Measurements from ENCODE around the gene RIPK3. TPM values are rescaled to one million over a fixed set of nuclear protein-coding genes. Genes with fewer than 3 reads are reported as not detected.
"Not testable (repeated sequence)": the region's sequence is repeated elsewhere in the genome, so short reads cannot be mapped to it uniquely, and the experiment has no call there.

Gene RIPK3
- total RNA-seq (2022) (11.0 and 12.6 TPM in 2 replicates), Bru-seq, nascent RNA (percentile 45 among the genes with signal in this experiment), BruChase-seq, experiment 1, labeled RNA remaining after a 6-hour chase (percentile 56 among the genes with signal in this experiment), BruChase-seq, experiment 2, labeled RNA remaining after a 2-hour chase (percentile 55 among the genes with signal in this experiment)
- long read RNA-seq, transcript RIPK3-201 (10 exons, 1,930 nt): major isoform, 6 of 13 reads
- long read RNA-seq, partial matches to known transcripts: 6 of 13 reads
- long read RNA-seq, other reads (novel, unspliced or antisense): 1 of 13 reads

DNA sequence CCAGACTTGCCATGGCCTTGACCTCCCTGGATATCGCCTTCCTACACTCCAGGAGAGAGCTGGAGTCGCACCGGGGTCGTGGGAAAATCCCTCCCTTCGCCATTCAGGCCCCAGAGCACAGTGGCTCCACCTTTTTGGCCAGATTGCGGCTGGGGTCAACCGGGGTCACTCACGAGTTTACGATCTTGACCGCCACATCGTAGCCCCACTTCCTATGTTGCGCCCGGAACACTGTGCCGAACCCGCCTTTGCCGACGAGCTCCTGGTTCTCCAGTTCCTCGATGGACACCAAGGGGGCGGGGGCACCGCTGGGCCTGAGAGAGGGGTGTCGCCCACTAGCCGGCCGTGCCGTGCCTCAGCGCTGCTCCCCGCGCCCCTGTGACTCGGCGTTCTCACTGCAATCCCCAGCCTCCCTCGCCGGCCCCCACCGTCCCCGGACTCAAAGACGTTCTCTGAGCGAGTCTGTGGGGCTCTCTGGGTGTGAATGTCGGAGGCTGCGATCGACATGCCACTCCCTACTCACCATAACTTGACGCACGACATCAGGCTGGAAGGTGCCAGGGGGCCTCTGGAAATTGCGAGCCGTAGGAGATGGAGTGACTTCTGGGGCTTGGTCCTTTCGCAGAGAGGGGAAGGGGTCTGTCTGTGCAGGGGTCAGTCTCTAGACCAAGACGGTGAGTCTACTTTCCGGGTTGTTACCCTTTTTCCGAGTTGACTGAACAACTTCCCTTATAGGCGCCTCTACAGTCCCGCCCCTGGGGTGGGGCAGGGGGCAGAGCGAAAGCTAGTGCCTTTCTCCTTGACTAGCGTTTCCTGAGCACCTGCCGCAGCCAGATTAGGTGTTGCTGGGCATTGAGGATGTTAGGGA, at the start of gene RIPK3:
RIPK3 (minus strand) TSS at position 708 of the 868 bp plus-strand sequence; CDS start at position 543, 165 bp downstream.
- H3K9me3 Mint-ChIP-seq (ENCODE audit: low read depth, unreplicated experiment): no peaks in the 10 kb centered on the region
- TF ChIP-seq, protein P1, sequence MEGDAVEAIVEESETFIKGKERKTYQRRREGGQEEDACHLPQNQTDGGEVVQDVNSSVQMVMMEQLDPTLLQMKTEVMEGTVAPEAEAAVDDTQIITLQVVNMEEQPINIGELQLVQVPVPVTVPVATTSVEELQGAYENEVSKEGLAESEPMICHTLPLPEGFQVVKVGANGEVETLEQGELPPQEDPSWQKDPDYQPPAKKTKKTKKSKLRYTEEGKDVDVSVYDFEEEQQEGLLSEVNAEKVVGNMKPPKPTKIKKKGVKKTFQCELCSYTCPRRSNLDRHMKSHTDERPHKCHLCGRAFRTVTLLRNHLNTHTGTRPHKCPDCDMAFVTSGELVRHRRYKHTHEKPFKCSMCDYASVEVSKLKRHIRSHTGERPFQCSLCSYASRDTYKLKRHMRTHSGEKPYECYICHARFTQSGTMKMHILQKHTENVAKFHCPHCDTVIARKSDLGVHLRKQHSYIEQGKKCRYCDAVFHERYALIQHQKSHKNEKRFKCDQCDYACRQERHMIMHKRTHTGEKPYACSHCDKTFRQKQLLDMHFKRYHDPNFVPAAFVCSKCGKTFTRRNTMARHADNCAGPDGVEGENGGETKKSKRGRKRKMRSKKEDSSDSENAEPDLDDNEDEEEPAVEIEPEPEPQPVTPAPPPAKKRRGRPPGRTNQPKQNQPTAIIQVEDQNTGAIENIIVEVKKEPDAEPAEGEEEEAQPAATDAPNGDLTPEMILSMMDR (IDR thresholded peaks at IDR 0.05; ENCODE audit: unreplicated experiment): no peak
- no TSS peak for BruUV-seq (replicated peaks)
- H3K4me1 Mint-ChIP-seq (ENCODE audit: low read depth, unreplicated experiment): peaks cover 17% of the 10 kb centered on the region
- CTCF ChIA-PET: interaction anchor here (0.8 to 2.1 kb wide), 4 partner anchors 9 to 92 kb away, joined by 3 to 5 read pairs (median 4); partner anchors contain the start of genes CBLN3 and KHNYN
- peak within 1 kb of the TSS; percentile 77 for H3K4me3 Mint-ChIP-seq (ENCODE audit: low read depth, unreplicated experiment)
- no peak within 1 kb of the TSS for H3K27ac Mint-ChIP-seq (ENCODE audit: unreplicated experiment)
- intact Hi-C loops (cut with micrococcal nuclease; ENCODE audit: unreplicated experiment): no loop called here
- peak; percentile 60 for DNase-seq
- no peaks in the 10 kb centered on the region for H3K27me3 Mint-ChIP-seq (ENCODE audit: unreplicated experiment)
- H3K36me3 Mint-ChIP-seq (ENCODE audit: insufficient read depth, unreplicated experiment): peaks cover 8% of the 10 kb centered on the region

DNA sequence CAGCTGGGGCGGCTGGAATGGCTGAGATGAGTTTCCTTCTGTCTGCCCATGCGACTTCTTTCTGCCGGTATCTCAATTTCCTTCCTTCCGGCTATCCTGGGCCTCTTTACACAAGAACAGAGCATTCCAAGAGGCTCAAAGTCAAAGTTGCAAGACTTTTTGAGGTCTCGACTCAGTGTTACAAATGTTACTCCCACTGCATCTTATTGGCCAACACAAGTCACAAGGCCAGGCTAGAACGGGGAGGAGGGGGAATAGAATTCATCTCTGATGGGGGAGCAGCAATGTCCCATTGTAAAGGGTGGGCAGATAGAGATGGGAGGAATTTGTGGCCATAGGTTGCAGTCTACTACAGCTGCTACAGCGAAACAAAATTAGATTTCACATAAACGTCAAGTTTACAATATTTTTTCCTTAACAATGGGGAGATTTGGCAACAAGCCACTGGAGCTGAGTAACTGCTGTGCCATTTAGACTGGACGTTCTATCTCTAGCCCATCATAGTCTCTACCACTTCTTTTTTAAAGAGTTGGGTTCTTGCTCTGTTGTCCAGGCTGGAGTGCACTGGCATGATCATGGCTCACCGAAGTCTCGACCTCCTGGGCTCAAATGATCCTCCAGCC, 49.5 kb upstream of the RIPK3 start:
- peaks cover 21% of the 10 kb centered on the region for H3K36me3 Mint-ChIP-seq (ENCODE audit: insufficient read depth, unreplicated experiment)
- H3K27ac Mint-ChIP-seq (ENCODE audit: unreplicated experiment): no peak overlapping the region
- no peaks in the 10 kb centered on the region for H3K9me3 Mint-ChIP-seq (ENCODE audit: low read depth, unreplicated experiment)
- DNase-seq: no peak
- CTCF ChIA-PET: interaction anchor here (0.6 to 1.6 kb wide), 3 partner anchors 23 to 1211 kb away, joined by 3 to 6 read pairs (median 3); no protein-coding TSS in a partner anchor
- no TSS peak for BruUV-seq (replicated peaks)
- peaks cover 37% of the 10 kb centered on the region for H3K4me1 Mint-ChIP-seq (ENCODE audit: low read depth, unreplicated experiment)
- TF ChIP-seq, protein P1 (IDR thresholded peaks at IDR 0.05; ENCODE audit: unreplicated experiment): no peak
- intact Hi-C loops (cut with micrococcal nuclease; ENCODE audit: unreplicated experiment): no loop called here
- H3K27me3 Mint-ChIP-seq (ENCODE audit: unreplicated experiment): no peaks in the 10 kb centered on the region
- H3K4me3 Mint-ChIP-seq (ENCODE audit: low read depth, unreplicated experiment): no peak overlapping the region

DNA sequence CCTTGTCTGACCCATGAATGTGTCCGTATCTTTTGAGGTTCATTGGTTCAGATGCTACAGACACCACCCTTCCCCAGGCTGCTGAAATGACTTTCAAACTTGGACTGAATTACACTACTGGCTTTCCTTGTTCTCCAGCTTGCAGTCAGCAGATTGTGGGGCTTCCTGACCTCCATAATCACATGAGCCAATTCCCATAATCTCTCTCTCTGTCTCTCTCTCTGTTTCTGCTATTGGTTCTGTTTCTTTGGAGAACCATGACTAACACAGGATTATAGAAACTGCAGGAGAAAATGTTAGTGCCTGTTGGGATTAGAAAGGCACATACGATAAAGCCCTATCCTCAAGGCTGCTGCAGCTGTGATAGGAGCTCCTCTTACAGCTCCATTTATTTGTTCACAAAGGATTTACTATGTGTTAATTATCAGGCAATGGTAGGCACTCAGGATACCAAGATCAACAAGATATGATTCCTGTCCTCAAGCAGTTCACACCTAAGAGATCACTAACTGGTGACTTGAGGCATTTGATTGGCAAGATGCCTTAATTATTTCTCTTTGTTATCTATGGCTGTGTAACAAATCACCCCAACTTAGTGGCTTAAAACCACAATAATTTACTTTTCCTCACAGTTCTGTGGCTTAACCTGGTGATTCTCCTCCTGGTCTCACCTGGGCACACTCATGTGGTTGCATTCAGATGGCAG, 48.8 kb upstream of the RIPK3 start:
- Mint-ChIP-seq H3K27me3 (ENCODE audit: unreplicated experiment) (no peaks in the 10 kb centered on the region), H3K36me3 (ENCODE audit: insufficient read depth, unreplicated experiment) (peaks cover 21% of the 10 kb centered on the region), H3K4me3 (ENCODE audit: low read depth, unreplicated experiment) (no peak overlapping the region), H3K4me1 (ENCODE audit: low read depth, unreplicated experiment) (peaks cover 37% of the 10 kb centered on the region), H3K27ac (ENCODE audit: unreplicated experiment) (no peak overlapping the region), H3K9me3 (ENCODE audit: low read depth, unreplicated experiment) (no peaks in the 10 kb centered on the region)
- TF ChIP-seq, protein P1 (IDR thresholded peaks at IDR 0.05; ENCODE audit: unreplicated experiment): no peak
- intact Hi-C loops (cut with micrococcal nuclease; ENCODE audit: unreplicated experiment): no loop called here
- no TSS peak for BruUV-seq (replicated peaks)
- CTCF ChIA-PET: interaction anchor here (1.6 kb wide), 1 partner anchor 22 kb away, joined by 6 read pairs; no protein-coding TSS in a partner anchor
- no peak for DNase-seq

DNA sequence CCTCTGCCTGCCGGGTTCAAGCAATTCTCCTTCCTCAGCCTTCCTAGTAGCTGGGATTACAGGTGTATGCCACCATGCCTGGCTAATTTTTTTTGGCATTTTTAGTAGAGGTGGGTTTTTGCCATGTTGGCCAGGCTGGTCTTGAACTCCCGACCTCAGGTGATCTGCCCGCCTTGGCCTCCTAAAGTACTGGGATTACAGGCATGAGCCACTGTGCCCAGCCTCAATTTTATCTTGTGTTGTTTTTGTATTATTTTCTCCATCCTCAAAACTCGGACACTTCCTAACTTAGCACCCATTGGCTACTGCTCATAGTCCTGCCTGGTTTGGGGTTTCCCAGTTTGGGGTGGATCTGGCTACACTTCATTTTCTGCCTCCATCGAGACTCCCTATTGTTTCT, 47.8 kb upstream of the RIPK3 start:
- H3K27me3 Mint-ChIP-seq (ENCODE audit: unreplicated experiment); DNase-seq; H3K9me3 Mint-ChIP-seq (ENCODE audit: low read depth, unreplicated experiment); BruUV-seq (replicated peaks); intact Hi-C loops (cut with micrococcal nuclease; ENCODE audit: unreplicated experiment); CTCF ChIA-PET; H3K4me3 Mint-ChIP-seq (ENCODE audit: low read depth, unreplicated experiment); H3K27ac Mint-ChIP-seq (ENCODE audit: unreplicated experiment): not testable (repeated sequence)
- H3K4me1 Mint-ChIP-seq (ENCODE audit: low read depth, unreplicated experiment): peaks cover 30% of the 10 kb centered on the region
- H3K36me3 Mint-ChIP-seq (ENCODE audit: insufficient read depth, unreplicated experiment): peaks cover 16% of the 10 kb centered on the region
